IMR-90 (cell line): Measurements from ENCODE around the gene NLRC5. TPM values are rescaled to one million over a fixed set of nuclear protein-coding genes. Genes with fewer than 3 reads are reported as not detected.

Source experiments
- ATAC-seq: fragments of 200-7000 bp; cut with Tn5 transposase; 2 replicates; pipeline ENCODE4 v1.9.1; 2020; ENCODE audit warnings: low read depth, mild to moderate bottlenecking, moderate library complexity
- BruUV-seq: library from RNA; stranded (reverse); fragments of 400-500 nt; replicated peaks from 2 replicates; lab custom pipeline; 2021; lab: Mats Ljungman, UMichigan
- CTCF ChIA-PET: fragments of 300-600 bp; formaldehyde crosslinking; extraction: SDS; loops from one replicate; lab custom pipeline; 2021; ENCODE audit warnings: antibody characterized with exemption; lab: Yijun Ruan, JAX
- POLR2A ChIA-PET: fragments of 300-600 bp; sonication (Branson Sonifier 250); formaldehyde crosslinking; loops from one replicate; lab custom pipeline; 2022; ENCODE audit warnings: antibody characterized with exemption; ENCODE audit not compliant: unreplicated experiment; lab: Charles Lee
- DNase-seq: peaks from one replicate; pipeline ENCODE4 v3.0.0; 2013
- H2AFZ ChIP-seq: replicated peaks from 2 replicates; pipeline ENCODE3; 2013; ENCODE audit warnings: low read length, mild to moderate bottlenecking; ENCODE audit not compliant: poor library complexity
- H2AK5ac ChIP-seq: 2 replicates; pipeline ENCODE4 v1.6.1; 2013; ENCODE audit warnings: low read depth, low read length, inconsistent platforms
- H2AK9ac ChIP-seq: replicated peaks from 2 replicates; pipeline ENCODE3; 2013; ENCODE audit warnings: mild to moderate bottlenecking, low read depth, low read length, moderate library complexity; ENCODE audit not compliant: poor library complexity
- H2BK120ac ChIP-seq: 2 replicates; pipeline ENCODE4 v1.6.1; 2013; ENCODE audit warnings: low read depth, low read length, inconsistent platforms
- H2BK15ac ChIP-seq: 3 replicates; pipeline ENCODE4 v1.6.1; 2013; ENCODE audit warnings: low read depth, low read length, inconsistent platforms
- H2BK20ac ChIP-seq: 2 replicates; pipeline ENCODE4 v1.6.1; 2013; ENCODE audit warnings: low read depth, mild to moderate bottlenecking, inconsistent platforms, low read length, moderate library complexity
- H2BK5ac ChIP-seq: 2 replicates; pipeline ENCODE4 v1.6.1; 2013; ENCODE audit warnings: mild to moderate bottlenecking, low read depth, low read length, inconsistent platforms; ENCODE audit not compliant: poor library complexity, severe bottlenecking
- H3K14ac ChIP-seq: replicated peaks from 2 replicates; pipeline ENCODE4 v1.6.1; 2013; ENCODE audit warnings: low read depth, low read length, inconsistent platforms
- H3K18ac ChIP-seq: 2 replicates; pipeline ENCODE4 v1.6.1; 2013; ENCODE audit warnings: low read depth, low read length, control low read depth
- H3K23ac ChIP-seq: 2 replicates; pipeline ENCODE4 v1.6.1; 2013; ENCODE audit warnings: low read depth, low read length, inconsistent platforms
- H3K27ac ChIP-seq: 2 replicates; pipeline ENCODE4 v1.5.1; 2013; ENCODE audit warnings: mild to moderate bottlenecking, control low read depth, low read length; ENCODE audit not compliant: insufficient read depth
- H3K27me3 ChIP-seq: 2 replicates; pipeline ENCODE4 v1.6.1; 2013; ENCODE audit warnings: low read length; ENCODE audit not compliant: control insufficient read depth, insufficient read depth
- H3K36me3 ChIP-seq: 2 replicates; pipeline ENCODE4 v1.6.1; 2013; ENCODE audit warnings: low read length, mixed read lengths; ENCODE audit not compliant: control insufficient read depth, insufficient read depth
- H3K4ac ChIP-seq: 2 replicates; pipeline ENCODE4 v1.6.1; 2013; ENCODE audit warnings: low read depth, low read length, inconsistent platforms
- H3K4me1 ChIP-seq: 2 replicates; pipeline ENCODE4 v1.6.1; 2013; ENCODE audit warnings: low read length, mixed read lengths; ENCODE audit not compliant: control insufficient read depth, insufficient read depth
- H3K4me2 ChIP-seq: 2 replicates; pipeline ENCODE4 v1.6.1; 2013; ENCODE audit warnings: low read depth, mild to moderate bottlenecking, control low read depth, low read length, moderate library complexity
- H3K4me3 ChIP-seq: 2 replicates; pipeline ENCODE4 v1.5.1; 2013; ENCODE audit warnings: low read depth, mild to moderate bottlenecking, control low read depth, low read length, moderate library complexity; ENCODE audit not compliant: insufficient read depth
- H3K56ac ChIP-seq: 2 replicates; pipeline ENCODE4 v1.6.1; 2013; ENCODE audit warnings: low read length, inconsistent platforms; ENCODE audit not compliant: insufficient read depth; ENCODE audit errors: extremely low read depth
- H3K79me1 ChIP-seq, 2 experiments: 2 replicates each; pipeline ENCODE4 v1.6.1; 2013; ENCODE audit warnings: low read length in 2 of 2, inconsistent platforms in 1 of 2, low read depth in 1 of 2
- H3K9ac ChIP-seq: 2 replicates; pipeline ENCODE4 v1.6.1; 2013; ENCODE audit warnings: low read depth, low read length, control low read depth
- H3K9me1 ChIP-seq: 2 replicates; pipeline ENCODE4 v1.6.1; 2013; ENCODE audit warnings: low read length, inconsistent platforms; ENCODE audit not compliant: insufficient read depth
- H3K9me3 ChIP-seq: 2 replicates; pipeline ENCODE4 v1.6.1; 2013; ENCODE audit warnings: low read length; ENCODE audit not compliant: control insufficient read depth, insufficient read depth
- H4K20me1 ChIP-seq: 2 replicates; pipeline ENCODE4 v1.6.1; 2013; ENCODE audit warnings: low read length, inconsistent platforms; ENCODE audit not compliant: insufficient read depth
- H4K5ac ChIP-seq: 2 replicates; pipeline ENCODE4 v1.6.1; 2013; ENCODE audit warnings: mild to moderate bottlenecking, low read depth, low read length, control low read depth
- H4K8ac ChIP-seq, 2 experiments: 2 replicates each; pipeline ENCODE4 v1.6.1; 2013; ENCODE audit warnings: low read depth in 2 of 2, low read length in 2 of 2, control low read depth in 1 of 2, inconsistent platforms in 1 of 2
- H4K91ac ChIP-seq: 2 replicates; pipeline ENCODE4 v1.6.1; 2013; ENCODE audit warnings: low read depth, low read length, inconsistent platforms; ENCODE audit not compliant: insufficient read depth
- BHLHE40 ChIP-seq: fragments of 150-350 bp; IDR thresholded peaks from 2 replicates; pipeline ENCODE4 v1.6.1; 2016; ENCODE audit warnings: mild to moderate bottlenecking, low read depth, low read length
- CEBPB ChIP-seq: IDR thresholded peaks from 2 replicates; pipeline ENCODE4 v1.6.1; 2012; ENCODE audit warnings: low read depth, low read length, improper control_type of control experiment
- CHD1 ChIP-seq: IDR thresholded peaks from 2 replicates; pipeline ENCODE4 v1.6.1; 2012; ENCODE audit warnings: low read depth, low read length, improper control_type of control experiment
- CTCF ChIP-seq: conservative IDR thresholded peaks from 2 replicates; pipeline ENCODE4 v1.5.1; 2012; ENCODE audit warnings: mild to moderate bottlenecking, low read depth, low read length, improper control_type of control experiment
- ELK1 ChIP-seq: fragments of 150-350 bp; IDR thresholded peaks from 2 replicates; pipeline ENCODE4 v1.6.1; 2016; ENCODE audit warnings: low read depth, mild to moderate bottlenecking, low read length, moderate library complexity, borderline replicate concordance
- FOS ChIP-seq: fragments of 150-350 bp; IDR thresholded peaks from 2 replicates; pipeline ENCODE4 v1.6.1; 2016; ENCODE audit warnings: low read depth, low read length
- MAFK ChIP-seq: IDR thresholded peaks from 2 replicates; pipeline ENCODE4 v1.6.1; 2012; ENCODE audit warnings: low read depth, low read length, improper control_type of control experiment
- MXI1 ChIP-seq: IDR thresholded peaks from 2 replicates; pipeline ENCODE4 v1.6.1; 2012; ENCODE audit warnings: low read depth, mild to moderate bottlenecking, low read length, moderate library complexity, borderline replicate concordance
- NFE2L2 ChIP-seq: fragments of 150-350 bp; IDR thresholded peaks from 2 replicates; pipeline ENCODE4 v1.6.1; 2016; ENCODE audit warnings: low read depth, mild to moderate bottlenecking, low read length
- POLR2A ChIP-seq: IDR thresholded peaks from 2 replicates; pipeline ENCODE4 v1.6.1; 2012; ENCODE audit warnings: mild to moderate bottlenecking, low read depth, low read length
- RAD21 ChIP-seq: IDR thresholded peaks from 2 replicates; pipeline ENCODE4 v1.6.1; 2012; ENCODE audit warnings: low read length, improper control_type of control experiment
- SMC3 ChIP-seq: fragments of 150-350 bp; IDR thresholded peaks from 2 replicates; pipeline ENCODE4 v1.6.1; 2016; ENCODE audit warnings: low read depth, mild to moderate bottlenecking, antibody characterized with exemption, low read length, moderate library complexity
- WGBS, 2 experiments: methylation state at CpG; one replicate each; pipeline versions ENCODE4 v1.1.5 to v1.1.7; 2013; ENCODE audit warnings: missing lambda C conversion rate in 2 of 2; ENCODE audit not compliant: insufficient read length in 1 of 2; ENCODE audit errors: extremely low coverage in 2 of 2; 5-methylcytosine and 5-hydroxymethylcytosine counted together
- dilution Hi-C: fragments of 300-500 bp; cut with HindIII; formaldehyde crosslinking; loops from one replicate; pipeline ENCODE4 v1.14.3; 2018; ENCODE audit warnings: low sequenced_read_pairs; ENCODE audit not compliant: unreplicated experiment
- in situ Hi-C: fragments of 300-500 bp; cut with MboI; formaldehyde crosslinking; loops from 3 replicates; pipeline ENCODE4 v1.14.3; 2019; ENCODE audit warnings: low sequenced_read_pairs, inconsistent platforms, mixed read lengths
- intact Hi-C: fragments of 100-400 bp; cut with micrococcal nuclease; formaldehyde crosslinking; loops from 2 replicates; pipeline ENCODE4 v1.10.0; 2022
- polyA plus RNA-seq, 3 experiments: library from polyadenylated mRNA; depleted of rRNA; stranded (reverse); fragments of >200 nt; gene quantifications; 2 replicates each; pipeline ENCODE4 v1.2.3, GENCODE V29; 2012; ENCODE audit warnings: low replicate concordance in 1 of 3
- total RNA-seq: library from RNA; depleted of rRNA; stranded (reverse); fragments of >200 nt; gene quantifications from 2 replicates; pipeline ENCODE4 v1.2.3, GENCODE V29; 2012
- TF ChIP-seq, protein P1 (sequence below): fragments of 150-350 bp; IDR thresholded peaks from 2 replicates; pipeline ENCODE4 v1.6.1; 2017; ENCODE audit warnings: mild to moderate bottlenecking, antibody characterized with exemption, low read length, low read depth

The NLRC5 gene
- total and polyA plus RNA-seq, 2 of the 4 experiments (the other 2 are of a cell fraction): 9.1 to 14.9 TPM

DNA sequence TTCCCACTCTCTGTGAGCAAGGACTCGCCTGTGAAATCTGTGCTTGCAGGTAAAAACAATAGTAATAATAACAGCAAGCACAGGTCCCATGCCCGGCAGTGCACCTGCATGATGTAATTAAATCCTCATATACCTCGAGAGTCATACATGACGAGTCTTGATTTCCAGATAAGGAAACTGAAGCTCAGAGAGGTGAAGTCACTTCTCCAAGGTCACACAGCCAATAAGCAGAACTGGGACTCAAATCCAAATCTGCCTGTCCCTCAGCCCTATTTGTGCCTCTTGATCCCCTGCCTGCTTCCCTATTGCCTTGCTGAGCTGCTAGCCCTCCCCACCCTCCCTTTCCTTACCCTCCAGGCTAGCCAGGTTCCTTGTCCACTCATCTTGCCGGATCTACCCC, 65.0 kb downstream of the NLRC5 start:
- Histone ChIP-seq H2BK5ac (no peak overlapping the region), H4K5ac (no peak overlapping the region), H2BK20ac (no peak overlapping the region), H3K36me3 (peaks cover 29% of the 10 kb centered on the region), H2AFZ (no peak overlapping the region), H3K4me2 (no peak overlapping the region), H4K8ac (no peak overlapping the region), H3K79me1 (no peaks in the 10 kb centered on the region), H3K9me3 (no peaks in the 10 kb centered on the region), H2AK9ac (peak overlapping the region; percentile 13), H3K4ac (no peak overlapping the region), H2BK15ac (no peak overlapping the region), H3K18ac (no peak overlapping the region), H3K4me3 (no peak overlapping the region), H3K23ac (no peak overlapping the region), H2AK5ac (no peak overlapping the region), H3K27me3 (no peaks in the 10 kb centered on the region), H2BK120ac (no peak overlapping the region), H3K9ac (no peak overlapping the region), H4K20me1 (no peaks in the 10 kb centered on the region), H3K14ac (no peak overlapping the region), H4K91ac (no peak overlapping the region), H3K9me1 (no peaks in the 10 kb centered on the region; the same call in 1 of the 2 replicates), H3K4me1 (no peaks in the 10 kb centered on the region), H3K27ac (no peak overlapping the region), H3K56ac (no peak overlapping the region)
- no TSS peak for BruUV-seq
- ChIA-PET CTCF (no interaction called here), POLR2A (no interaction called here)
- dilution Hi-C loops (no loop called here), intact Hi-C loops (no loop called here), in situ Hi-C loops (no loop called here)
- ATAC-seq (no peak), DNase-seq (no peak)
- WGBS, 2 experiments: 85% methylated on average over 4 of the region's 5 CpGs; no CpG with 5 or more reads in 1 of the 2 experiments
- TF ChIP-seq FOS (no peak), POLR2A (no peak), CEBPB (no peak), MXI1 (no peak), CTCF (no peak), RAD21 (no peak), NFE2L2 (no peak), MAFK (no peak), ELK1 (no peak), SMC3 (no peak), BHLHE40 (no peak), CHD1 (no peak)
- TF ChIP-seq, protein P1, sequence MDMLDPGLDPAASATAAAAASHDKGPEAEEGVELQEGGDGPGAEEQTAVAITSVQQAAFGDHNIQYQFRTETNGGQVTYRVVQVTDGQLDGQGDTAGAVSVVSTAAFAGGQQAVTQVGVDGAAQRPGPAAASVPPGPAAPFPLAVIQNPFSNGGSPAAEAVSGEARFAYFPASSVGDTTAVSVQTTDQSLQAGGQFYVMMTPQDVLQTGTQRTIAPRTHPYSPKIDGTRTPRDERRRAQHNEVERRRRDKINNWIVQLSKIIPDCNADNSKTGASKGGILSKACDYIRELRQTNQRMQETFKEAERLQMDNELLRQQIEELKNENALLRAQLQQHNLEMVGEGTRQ: no peak
